Coronary artery (tissue), 2 donors: ENCODE results near the gene OSMR.

Experiments
- DNase-seq: peaks from one replicate; pipeline ENCODE4 v3.0.0-alpha.2; 2017; ENCODE audit warnings: low spot score
- H3K27ac ChIP-seq, 2 donors: fragments of 200-600 bp; sonication (generic); one replicate each; pipeline ENCODE4 v1.5.1; 2016 to 2019
- H3K4me3 ChIP-seq: fragments of 200-600 bp; sonication (generic); 2 replicates; pipeline ENCODE4 v1.5.1; 2016; ENCODE audit warnings: mild to moderate bottlenecking, moderate library complexity
- TF ChIP-seq, protein P1 (sequence below): fragments of 200-600 bp; sonication (generic); IDR thresholded peaks from one replicate; pipeline ENCODE4 v1.5.1; 2019; ENCODE audit warnings: antibody characterized with exemption

OSMR gene

DNA sequence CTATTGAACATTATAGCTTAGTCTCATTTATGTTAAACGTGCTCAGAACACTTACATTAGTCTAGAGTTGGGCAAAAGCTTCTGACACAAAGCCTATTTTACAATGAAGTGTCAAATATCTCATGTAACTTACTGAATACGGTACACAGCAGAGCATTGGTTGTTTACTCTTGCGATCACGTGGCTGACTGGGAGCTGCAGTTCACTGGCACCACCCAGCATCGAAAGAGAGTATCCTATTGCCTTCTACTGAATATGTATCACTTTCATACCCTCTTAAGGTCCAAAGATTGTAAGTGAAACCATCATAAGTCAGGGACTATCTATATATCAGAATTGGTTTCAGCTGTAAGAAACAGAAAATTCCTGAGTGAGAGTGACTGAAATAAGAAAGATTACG lies 42.6 kb upstream of the OSMR start:
- no peak overlapping the region for H3K4me3 ChIP-seq
- DNase-seq = no peak
- H3K27ac ChIP-seq = no peak overlapping the region
- TF ChIP-seq, protein P1, sequence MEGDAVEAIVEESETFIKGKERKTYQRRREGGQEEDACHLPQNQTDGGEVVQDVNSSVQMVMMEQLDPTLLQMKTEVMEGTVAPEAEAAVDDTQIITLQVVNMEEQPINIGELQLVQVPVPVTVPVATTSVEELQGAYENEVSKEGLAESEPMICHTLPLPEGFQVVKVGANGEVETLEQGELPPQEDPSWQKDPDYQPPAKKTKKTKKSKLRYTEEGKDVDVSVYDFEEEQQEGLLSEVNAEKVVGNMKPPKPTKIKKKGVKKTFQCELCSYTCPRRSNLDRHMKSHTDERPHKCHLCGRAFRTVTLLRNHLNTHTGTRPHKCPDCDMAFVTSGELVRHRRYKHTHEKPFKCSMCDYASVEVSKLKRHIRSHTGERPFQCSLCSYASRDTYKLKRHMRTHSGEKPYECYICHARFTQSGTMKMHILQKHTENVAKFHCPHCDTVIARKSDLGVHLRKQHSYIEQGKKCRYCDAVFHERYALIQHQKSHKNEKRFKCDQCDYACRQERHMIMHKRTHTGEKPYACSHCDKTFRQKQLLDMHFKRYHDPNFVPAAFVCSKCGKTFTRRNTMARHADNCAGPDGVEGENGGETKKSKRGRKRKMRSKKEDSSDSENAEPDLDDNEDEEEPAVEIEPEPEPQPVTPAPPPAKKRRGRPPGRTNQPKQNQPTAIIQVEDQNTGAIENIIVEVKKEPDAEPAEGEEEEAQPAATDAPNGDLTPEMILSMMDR = no peak

DNA sequence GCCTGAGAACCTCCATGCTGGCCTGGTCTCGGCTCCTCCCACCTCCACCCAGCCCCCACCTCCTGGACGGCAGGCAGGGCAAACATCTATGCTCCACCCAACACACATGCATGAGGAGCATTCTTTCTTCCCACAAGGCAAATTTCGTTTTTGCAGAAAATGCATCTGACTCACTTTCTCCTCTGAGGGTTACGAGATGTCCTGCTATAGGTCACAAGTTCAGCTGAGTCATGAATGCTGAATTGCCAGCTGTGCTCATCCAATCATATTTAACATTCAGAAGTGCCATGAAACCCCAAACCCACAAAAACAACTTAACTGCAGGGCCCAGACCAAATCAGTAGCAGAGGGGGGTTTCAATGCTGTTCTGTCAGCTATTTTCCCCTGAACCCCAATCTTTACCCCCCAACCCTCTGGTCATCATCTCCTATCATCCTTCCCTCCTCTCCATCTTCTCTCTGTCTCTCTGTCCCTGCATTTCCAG lies 39.0 kb upstream of the OSMR start:
- no peak for DNase-seq
- TF ChIP-seq, protein P1 = no peak
- H3K27ac ChIP-seq = no peak overlapping the region

DNA sequence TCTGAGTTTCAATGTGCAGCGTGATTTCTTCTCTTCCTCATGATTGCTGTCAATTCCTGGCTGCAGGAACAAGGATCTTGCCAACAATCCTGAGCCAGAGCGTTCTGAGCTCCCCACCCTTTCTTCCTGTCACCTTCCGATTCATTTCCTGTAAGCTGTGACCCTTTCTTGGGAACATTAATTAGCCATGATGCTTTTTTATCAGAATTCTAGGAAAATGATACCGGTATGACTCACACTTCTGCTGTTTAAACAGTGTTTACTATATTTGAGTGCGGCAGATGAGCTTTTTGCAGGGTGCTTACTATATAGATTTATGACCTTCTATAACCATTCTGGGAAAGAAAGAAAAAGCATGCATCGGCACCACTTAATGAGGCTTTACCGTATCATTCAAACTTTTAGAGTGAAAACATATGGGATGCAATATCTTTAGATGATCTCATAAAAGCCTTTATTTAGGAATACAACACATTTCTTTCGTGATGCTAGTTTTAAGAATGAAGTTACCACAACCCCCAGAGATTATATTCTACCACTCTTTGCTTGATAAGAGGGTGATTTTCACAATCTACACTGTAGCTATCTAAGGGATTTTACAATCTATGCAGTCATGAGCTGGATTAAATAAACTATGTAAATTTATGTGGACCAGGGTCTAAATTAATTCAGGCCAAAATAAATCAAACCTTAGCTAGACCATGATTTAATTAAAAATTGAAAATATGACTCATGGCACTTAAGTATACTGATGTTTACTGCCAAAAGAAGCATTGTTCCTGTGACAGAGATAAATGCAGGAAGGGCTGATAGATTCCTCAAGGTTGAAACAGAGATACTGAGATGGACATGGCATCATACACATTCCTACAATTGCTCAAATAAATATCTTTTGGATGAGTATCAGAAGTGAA lies 38.0 kb upstream of the OSMR start:
- H3K4me3 ChIP-seq = no peak overlapping the region
- H3K27ac ChIP-seq = no peak overlapping the region
- no peak for DNase-seq
- TF ChIP-seq, protein P1 = no peak

More for the DNA sequence above, 39.0 kb upstream of the OSMR start:
- no peak overlapping the region for H3K4me3 ChIP-seq

DNA sequence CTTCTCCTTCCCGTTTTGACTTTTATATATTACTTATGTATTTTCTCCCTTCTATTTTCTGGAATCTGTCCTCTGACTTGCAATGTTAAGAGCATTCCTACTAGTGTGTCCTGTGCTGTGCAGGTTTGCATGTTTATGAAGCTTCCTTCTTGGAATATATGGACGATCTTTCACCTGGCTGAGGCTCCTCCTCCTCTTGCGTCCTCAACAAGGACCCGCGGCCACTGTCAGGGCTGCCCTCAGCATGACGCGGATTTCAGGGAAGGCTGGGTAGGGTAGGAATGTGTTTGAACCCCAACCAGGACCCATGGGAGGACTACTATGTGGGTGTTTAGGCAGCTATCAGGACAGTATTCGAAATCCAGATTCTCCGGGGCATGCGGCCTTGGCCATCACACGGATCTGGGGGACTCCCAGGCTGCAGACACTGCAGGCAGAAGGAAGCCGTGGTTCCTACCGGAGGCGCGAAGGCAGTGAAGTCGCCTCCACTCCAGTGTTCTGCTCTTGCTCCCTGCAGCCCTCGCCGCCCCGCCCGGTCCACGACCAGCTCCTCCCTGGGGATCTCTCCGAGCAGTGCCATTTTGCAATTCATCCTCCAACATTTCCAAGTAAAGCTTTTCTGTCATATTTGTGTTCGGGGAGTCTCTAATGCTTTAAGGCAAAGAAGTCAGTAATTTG lies 37.0 kb upstream of the OSMR start:
- TF ChIP-seq, protein P1 = no peak
- H3K27ac ChIP-seq = peak overlapping the region in 1 of 2 donors; percentile 53
- no peak overlapping the region for H3K4me3 ChIP-seq
- DNase-seq = no peak

DNA sequence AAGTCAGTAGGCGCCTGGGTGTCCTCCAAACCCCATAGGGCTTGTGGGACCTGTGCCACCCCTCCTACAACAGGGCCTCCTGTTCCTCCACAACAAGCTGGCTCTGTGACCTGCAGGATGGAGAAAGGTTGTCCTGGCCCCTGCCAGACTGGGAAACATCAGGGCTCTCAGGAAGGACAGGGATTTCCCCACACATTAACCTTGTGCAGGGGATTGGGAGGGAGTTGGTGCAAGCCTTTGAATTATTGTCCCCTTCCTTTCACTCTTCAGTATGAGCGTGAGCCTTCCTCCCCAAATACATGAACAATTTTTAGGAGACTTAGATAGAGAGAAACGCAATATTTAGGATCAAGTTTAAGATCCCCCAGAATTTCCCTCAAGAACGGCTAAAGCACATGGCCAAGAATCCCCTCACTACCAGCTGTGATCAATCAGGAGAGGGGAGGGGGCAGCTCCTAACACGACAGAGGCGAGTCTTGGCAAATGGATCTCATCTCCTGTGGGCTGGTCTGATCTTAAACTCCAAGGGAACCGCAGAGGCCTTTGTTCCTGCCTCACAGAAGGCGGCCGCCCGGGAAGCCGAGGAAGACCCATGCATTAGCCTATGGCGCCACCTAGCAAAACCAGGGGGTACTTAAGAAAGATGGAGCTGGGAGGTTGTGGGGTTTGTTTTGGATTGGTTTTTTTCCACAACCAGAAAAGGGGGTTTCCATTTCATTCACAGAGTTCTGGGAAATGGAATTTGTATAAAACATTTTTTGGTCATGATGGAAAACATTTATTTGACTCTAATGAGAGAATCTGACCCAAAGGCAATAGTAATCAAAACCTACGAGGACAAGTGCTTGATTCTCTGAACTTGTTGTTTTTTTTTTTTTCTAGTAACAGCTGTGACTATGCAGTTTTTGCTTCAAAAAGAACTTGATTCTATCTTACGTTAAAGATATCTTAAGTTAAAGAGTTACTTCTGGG lies 36.1 kb upstream of the OSMR start:
- DNase-seq = peak; percentile 84
- TF ChIP-seq, protein P1 = peak; percentile 49
- H3K27ac ChIP-seq = peak overlapping the region in 1 of 2 donors; percentile 53
- no peak overlapping the region for H3K4me3 ChIP-seq

DNA sequence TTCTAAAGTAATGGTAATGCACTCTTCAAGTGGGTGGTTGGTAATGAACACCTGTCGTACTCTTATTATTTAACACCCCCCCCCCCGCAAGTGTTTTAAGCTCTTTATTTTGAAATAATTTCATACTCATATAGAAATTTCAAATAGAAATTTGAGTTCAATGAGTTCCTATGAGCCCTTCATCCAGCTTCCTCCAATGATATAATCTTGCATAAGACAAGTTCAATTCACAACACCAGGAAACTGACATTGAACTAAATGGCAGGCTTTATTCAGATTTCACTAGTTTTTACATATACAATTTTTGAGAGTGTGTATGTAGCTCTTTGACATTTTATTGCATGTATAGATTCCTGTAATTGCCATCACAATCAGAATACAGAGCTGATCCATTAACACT lies 30.9 kb upstream of the OSMR start:
- Histone ChIP-seq H3K27ac (no peak overlapping the region), H3K4me3 (no peak overlapping the region)
- TF ChIP-seq, protein P1 = no peak
- DNase-seq = no peak
